Activated CD4-positive, alpha-beta T cell treated with anti-CD3 and anti-CD28 coated beads, Interleukin-2, amount 10 ng/mL, durations not matched to agents 7 days and 5 days (primary cell): ENCODE results near the gene TRAF3. TPM values are rescaled to one million over a fixed set of nuclear protein-coding genes. Genes with fewer than 3 reads are reported as not detected.
"Not testable (repeated sequence)": the region's sequence is repeated elsewhere in the genome, so short reads cannot be mapped to it uniquely, and the experiment has no call there.

ENCODE experiments used
- CTCF ChIA-PET: fragments of 350-600 bp; sonication (Branson Sonifier 250); formaldehyde crosslinking; loops from one replicate; lab custom pipeline; 2021; ENCODE audit warnings: antibody characterized with exemption; lab: Charles Lee
- POLR2A ChIA-PET: fragments of 350-600 bp; sonication (Branson Sonifier 250); formaldehyde crosslinking; loops from one replicate; lab custom pipeline; 2021; ENCODE audit warnings: antibody characterized with exemption; lab: Charles Lee
- DNase-seq: peaks from one replicate; pipeline ENCODE4 v3.0.0-alpha.2; 2020
- H3K27ac Mint-ChIP-seq: one replicate; pipeline ENCODE4 v1.8.0; 2021; ENCODE audit warnings: mild to moderate bottlenecking, moderate library complexity, mixed read lengths
- H3K27me3 Mint-ChIP-seq: one replicate; pipeline ENCODE4 v1.8.0; 2021; ENCODE audit warnings: mixed read lengths
- H3K36me3 Mint-ChIP-seq: one replicate; pipeline ENCODE4 v1.8.0; 2021; ENCODE audit warnings: low read depth, mixed read lengths
- H3K4me1 Mint-ChIP-seq: one replicate; pipeline ENCODE4 v1.8.0; 2021; ENCODE audit warnings: mixed read lengths
- H3K4me3 Mint-ChIP-seq: one replicate; pipeline ENCODE4 v1.8.0; 2021; ENCODE audit warnings: mild to moderate bottlenecking, moderate library complexity, mixed read lengths
- H3K9me3 Mint-ChIP-seq: one replicate; pipeline ENCODE4 v1.8.0; 2021; ENCODE audit warnings: mixed read lengths
- total RNA-seq, 2 experiments: library from RNA; stranded (reverse); gene quantifications; one replicate each; pipeline ENCODE4 v1.2.3, GENCODE V29; 2021

Gene TRAF3
- total RNA-seq, 2 experiments from 2014 or later, result 38.9 to 40.2 TPM

GRCh38 chr14:102822887-102823286 lies 45.6 kb downstream of the TRAF3 start:
- H3K9me3 Mint-ChIP-seq, POLR2A ChIA-PET, H3K36me3 Mint-ChIP-seq, DNase-seq, H3K4me3 Mint-ChIP-seq, H3K27me3 Mint-ChIP-seq, CTCF ChIA-PET: not testable (repeated sequence)
- peak overlapping the region; percentile 71 for H3K27ac Mint-ChIP-seq
- H3K4me1 Mint-ChIP-seq, result peaks cover 75% of the 10 kb centered on the region

DNA sequence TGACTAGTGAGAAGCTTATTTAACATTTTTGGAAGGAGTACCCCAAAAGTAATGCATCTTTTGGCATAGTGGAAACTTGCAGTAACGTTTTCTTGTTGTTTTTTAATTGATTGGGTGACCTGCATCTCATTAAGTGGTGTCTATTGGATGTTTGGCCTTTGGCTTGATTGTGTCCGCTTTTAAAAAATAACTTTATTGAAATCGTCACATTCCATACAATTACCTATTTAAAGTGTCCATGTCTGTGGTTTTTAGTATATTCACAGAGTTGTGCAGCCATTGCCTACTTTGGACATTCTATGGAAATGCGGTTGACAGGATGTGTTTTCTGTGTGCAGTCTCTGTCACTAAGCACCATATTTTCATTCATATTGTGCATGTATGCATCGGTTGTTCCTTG lies 46.3 kb downstream of the TRAF3 start:
- H3K4me3 Mint-ChIP-seq, result no peak overlapping the region
- H3K4me1 Mint-ChIP-seq, result peaks cover 71% of the 10 kb centered on the region
- no peaks in the 10 kb centered on the region for H3K9me3 Mint-ChIP-seq
- H3K27me3 Mint-ChIP-seq, result no peaks in the 10 kb centered on the region
- no peak for DNase-seq
- CTCF ChIA-PET, result no interaction called here
- no peak overlapping the region for H3K27ac Mint-ChIP-seq
- POLR2A ChIA-PET, result no interaction called here
- peaks cover 3% of the 10 kb centered on the region for H3K36me3 Mint-ChIP-seq

DNA sequence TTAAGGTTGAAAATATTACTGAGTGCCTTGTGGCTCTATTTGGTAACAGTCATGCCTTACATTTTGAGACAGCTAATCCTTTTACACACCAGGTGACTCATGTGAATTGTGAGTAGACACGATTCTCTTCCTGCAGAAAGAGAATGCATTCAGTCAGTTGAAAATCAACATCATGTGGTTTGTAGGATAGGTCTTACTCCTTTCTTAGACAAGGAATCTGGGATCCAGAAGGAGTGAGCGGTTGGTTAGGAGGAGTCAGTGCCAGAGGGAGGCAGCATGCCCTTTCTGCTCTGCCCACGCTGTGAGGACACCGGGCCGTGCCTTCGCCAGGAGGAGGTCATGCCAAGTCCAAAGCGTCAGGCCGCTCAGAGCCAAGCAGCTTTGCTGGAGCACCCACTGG lies 47.6 kb downstream of the TRAF3 start:
- Mint-ChIP-seq H3K9me3 (no peaks in the 10 kb centered on the region), H3K27ac (no peak overlapping the region), H3K4me3 (no peak overlapping the region), H3K4me1 (peaks cover 63% of the 10 kb centered on the region), H3K27me3 (no peaks in the 10 kb centered on the region), H3K36me3 (peaks cover 2% of the 10 kb centered on the region)
- ChIA-PET CTCF (interaction anchor here (0.6 kb wide), 1 partner anchor 748 kb away, joined by 3 read pairs; no protein-coding TSS in a partner anchor), POLR2A (interaction anchor here (0.6 kb wide), 1 partner anchor 30 kb away, joined by 3 read pairs; no protein-coding TSS in a partner anchor)
- no peak for DNase-seq

GRCh38 chr14:102825307-102826095 lies 48.3 kb downstream of the TRAF3 start:
- Mint-ChIP-seq H3K36me3 (peaks cover 2% of the 10 kb centered on the region), H3K27ac (peak overlapping the region; percentile 19), H3K27me3 (no peaks in the 10 kb centered on the region), H3K4me3 (no peak overlapping the region), H3K4me1 (peaks cover 60% of the 10 kb centered on the region), H3K9me3 (no peaks in the 10 kb centered on the region)
- ChIA-PET CTCF (no interaction called here), POLR2A (interaction anchor here (0.6 kb wide), 1 partner anchor 31 kb away, joined by 3 read pairs; no protein-coding TSS in a partner anchor)
- DNase-seq, result no peak

DNA sequence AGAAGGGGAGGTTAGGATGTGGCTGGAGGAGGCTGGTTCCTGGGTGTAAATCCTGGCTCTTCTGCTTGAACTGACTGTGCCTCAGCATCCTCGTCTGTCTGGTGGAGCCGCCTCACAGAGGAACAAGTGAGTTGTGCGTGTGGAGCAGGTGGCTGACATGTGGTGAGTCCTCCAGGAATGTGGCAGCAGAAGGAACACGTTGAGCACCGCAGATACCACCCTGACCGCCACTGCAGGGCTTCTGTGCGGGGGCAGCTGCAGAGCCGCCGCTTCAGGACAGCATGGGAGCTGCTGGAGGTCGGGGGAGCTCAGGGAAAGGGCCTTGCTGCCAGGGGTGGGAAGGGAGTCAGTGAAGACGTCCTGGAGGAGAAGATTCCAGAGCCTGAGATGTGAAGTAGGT lies 48.9 kb downstream of the TRAF3 start:
- ChIA-PET POLR2A (no interaction called here), CTCF (no interaction called here)
- Mint-ChIP-seq H3K4me3 (no peak overlapping the region), H3K36me3 (peaks cover 5% of the 10 kb centered on the region), H3K27ac (peak overlapping the region; percentile 16), H3K27me3 (no peaks in the 10 kb centered on the region), H3K4me1 (peaks cover 59% of the 10 kb centered on the region), H3K9me3 (no peaks in the 10 kb centered on the region)
- DNase-seq, result no peak

GRCh38 chr14:102826751-102827675 lies 49.8 kb downstream of the TRAF3 start:
- CTCF ChIA-PET, result no interaction called here
- H3K36me3 Mint-ChIP-seq, result peaks cover 8% of the 10 kb centered on the region
- no peak overlapping the region for H3K4me3 Mint-ChIP-seq
- POLR2A ChIA-PET, result no interaction called here
- H3K4me1 Mint-ChIP-seq, result peaks cover 60% of the 10 kb centered on the region
- no peaks in the 10 kb centered on the region for H3K27me3 Mint-ChIP-seq
- DNase-seq, result no peak
- H3K27ac Mint-ChIP-seq, result no peak overlapping the region
- no peaks in the 10 kb centered on the region for H3K9me3 Mint-ChIP-seq

GRCh38 chr14:102827716-102828115 lies 50.5 kb downstream of the TRAF3 start:
- no peak overlapping the region for H3K4me3 Mint-ChIP-seq
- ChIA-PET CTCF (no interaction called here), POLR2A (no interaction called here)
- H3K9me3 Mint-ChIP-seq, result no peaks in the 10 kb centered on the region
- DNase-seq, result no peak
- peaks cover 55% of the 10 kb centered on the region for H3K4me1 Mint-ChIP-seq
- no peak overlapping the region for H3K27ac Mint-ChIP-seq
- peaks cover 11% of the 10 kb centered on the region for H3K36me3 Mint-ChIP-seq
- H3K27me3 Mint-ChIP-seq, result no peaks in the 10 kb centered on the region

DNA sequence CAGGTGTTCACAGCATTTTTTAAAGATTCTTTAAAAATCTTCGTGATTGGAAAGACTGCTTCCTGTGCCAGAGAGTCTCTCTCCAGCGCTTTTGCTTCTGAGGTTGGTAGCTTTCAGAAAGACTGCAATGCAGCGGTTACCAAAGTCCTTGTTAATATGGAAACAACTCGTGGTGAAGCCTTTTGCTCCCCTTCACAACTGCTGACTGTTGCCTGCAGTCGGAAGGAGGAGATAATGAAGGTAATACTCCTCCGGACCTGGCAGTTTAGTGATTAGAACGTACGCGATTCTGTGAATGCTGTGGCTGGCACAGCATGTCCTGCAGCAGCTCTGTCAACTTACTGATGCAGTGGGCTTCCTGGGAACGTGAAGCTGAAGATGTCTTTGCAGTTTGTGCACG lies 50.9 kb downstream of the TRAF3 start:
- Mint-ChIP-seq H3K4me3 (no peak overlapping the region), H3K27ac (no peak overlapping the region), H3K9me3 (no peaks in the 10 kb centered on the region), H3K27me3 (no peaks in the 10 kb centered on the region), H3K4me1 (peaks cover 54% of the 10 kb centered on the region), H3K36me3 (peaks cover 15% of the 10 kb centered on the region)
- CTCF ChIA-PET, result interaction anchor here (1.1 kb wide), 1 partner anchor 17 kb away, joined by 3 read pairs; no protein-coding TSS in a partner anchor
- no peak for DNase-seq
- POLR2A ChIA-PET, result no interaction called here

DNA sequence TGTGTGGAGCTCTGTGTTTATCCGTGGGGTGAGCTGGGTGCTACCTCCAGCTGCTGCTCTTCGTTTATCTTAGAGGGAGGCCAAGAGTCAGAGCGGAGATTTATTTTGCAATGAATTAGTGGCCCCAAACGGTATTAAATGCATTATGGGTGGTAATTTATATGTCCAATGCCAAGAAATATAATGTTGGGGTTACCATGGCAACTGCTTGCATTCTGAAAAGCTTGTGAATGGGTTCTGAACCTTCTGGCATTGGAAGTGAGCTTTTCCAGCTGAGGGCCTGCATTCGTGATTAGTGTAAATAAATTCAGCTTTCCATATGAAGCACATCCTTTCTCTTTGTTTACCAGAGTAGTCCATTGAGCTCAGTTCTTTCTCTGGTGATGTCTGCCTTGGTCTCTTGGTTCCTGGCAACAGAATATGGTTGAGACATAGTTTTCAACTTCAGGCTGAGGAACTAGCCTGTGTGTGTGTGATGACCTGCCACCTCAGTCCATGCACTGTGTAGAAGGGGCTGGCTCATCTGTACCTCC lies 51.8 kb downstream of the TRAF3 start:
- H3K27ac Mint-ChIP-seq, result no peak overlapping the region
- peaks cover 50% of the 10 kb centered on the region for H3K4me1 Mint-ChIP-seq
- CTCF ChIA-PET, result interaction anchor here (0.6 to 1.1 kb wide), 2 partner anchors 18 to 221 kb away, joined by 3 read pairs; no protein-coding TSS in a partner anchor
- H3K9me3 Mint-ChIP-seq, result no peaks in the 10 kb centered on the region
- no peaks in the 10 kb centered on the region for H3K27me3 Mint-ChIP-seq
- POLR2A ChIA-PET, result no interaction called here
- H3K4me3 Mint-ChIP-seq, result no peak overlapping the region
- peaks cover 22% of the 10 kb centered on the region for H3K36me3 Mint-ChIP-seq
- no peak for DNase-seq

GRCh38 chr14:102830474-102831045 lies 53.3 kb downstream of the TRAF3 start:
- Mint-ChIP-seq H3K4me3 (no peak overlapping the region), H3K36me3 (peaks cover 28% of the 10 kb centered on the region), H3K27me3 (no peaks in the 10 kb centered on the region), H3K27ac (no peak overlapping the region), H3K4me1 (peaks cover 40% of the 10 kb centered on the region), H3K9me3 (no peaks in the 10 kb centered on the region)
- CTCF ChIA-PET, result interaction anchor here (1.6 kb wide), 1 partner anchor 13 kb away, joined by 4 read pairs; no protein-coding TSS in a partner anchor
- POLR2A ChIA-PET, result no interaction called here
- DNase-seq, result no peak

DNA sequence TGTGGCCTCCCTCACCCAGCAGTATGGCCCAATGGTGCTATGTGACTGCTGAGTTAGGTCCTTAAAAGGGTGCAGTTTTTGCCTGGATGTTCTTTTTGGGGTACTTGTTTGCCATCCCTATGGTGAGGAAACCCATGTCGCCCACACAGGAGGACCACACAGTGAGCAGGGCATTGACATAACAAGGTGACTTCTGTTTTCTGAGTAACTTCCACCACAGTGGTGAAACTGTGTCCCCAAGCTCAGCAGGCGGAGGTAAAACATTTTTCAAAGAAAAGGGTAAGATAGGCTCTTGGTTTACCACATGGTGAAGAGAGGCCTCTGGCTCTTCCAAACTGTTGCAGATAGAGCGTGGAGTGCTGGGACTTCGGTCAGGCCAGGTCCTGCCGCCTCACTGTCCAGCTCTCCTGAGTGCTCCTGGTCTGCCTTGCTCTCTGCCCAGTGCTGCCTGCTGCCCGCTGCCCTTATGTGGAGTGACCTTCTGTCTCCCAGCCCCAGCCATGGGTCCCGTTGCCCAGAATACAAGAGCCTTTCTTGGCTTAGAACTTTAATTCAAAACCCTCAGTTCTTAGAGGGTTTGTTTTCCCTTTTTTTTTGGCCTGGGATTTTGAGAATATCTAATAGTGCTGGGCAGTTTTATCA lies 54.0 kb downstream of the TRAF3 start:
- H3K27ac Mint-ChIP-seq, result peak overlapping the region; percentile 68
- H3K4me1 Mint-ChIP-seq, result peaks cover 34% of the 10 kb centered on the region
- no peaks in the 10 kb centered on the region for H3K27me3 Mint-ChIP-seq
- H3K36me3 Mint-ChIP-seq, result peaks cover 28% of the 10 kb centered on the region
- H3K9me3 Mint-ChIP-seq, result no peaks in the 10 kb centered on the region
- POLR2A ChIA-PET, result no interaction called here
- no peak overlapping the region for H3K4me3 Mint-ChIP-seq
- DNase-seq, result no peak
- CTCF ChIA-PET, result interaction anchor here (1.6 kb wide), 1 partner anchor 14 kb away, joined by 4 read pairs; no protein-coding TSS in a partner anchor

DNA sequence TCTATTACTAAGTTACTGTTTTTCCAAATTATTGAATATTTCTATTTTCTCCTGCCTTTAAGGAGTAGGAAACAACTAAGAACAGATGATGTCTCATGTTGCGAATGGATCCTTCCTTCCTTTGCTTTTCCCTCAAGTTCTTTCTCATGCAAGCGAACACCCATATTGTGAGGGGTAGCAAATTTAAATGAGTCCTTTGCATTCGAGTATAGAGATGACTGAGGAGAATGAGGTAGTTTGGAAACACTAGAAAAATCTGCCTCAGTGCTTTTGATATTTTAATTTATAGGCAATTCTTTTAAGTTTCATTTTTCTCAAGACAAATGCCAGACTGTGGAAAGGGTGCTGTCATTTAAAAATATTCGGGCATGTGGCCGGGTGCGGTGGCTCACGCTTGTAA lies 56.1 kb downstream of the TRAF3 start:
- Mint-ChIP-seq H3K9me3 (no peaks in the 10 kb centered on the region), H3K4me1 (peaks cover 22% of the 10 kb centered on the region), H3K27ac (no peak overlapping the region), H3K27me3 (no peaks in the 10 kb centered on the region), H3K36me3 (peaks cover 30% of the 10 kb centered on the region), H3K4me3 (no peak overlapping the region)
- POLR2A ChIA-PET, result no interaction called here
- CTCF ChIA-PET, result no interaction called here
- DNase-seq, result no peak
